GM19025 (cell line): ENCODE results near the gene RAPGEF4.

Experiments used
- ATAC-seq: cut with Tn5 transposase; IDR thresholded peaks from one replicate; pipeline ENCODE4 v1.9.1; 2021; ENCODE audit warnings: mild to moderate bottlenecking, low read depth, moderate library complexity; ENCODE audit not compliant: unreplicated experiment

The RAPGEF4 gene

DNA sequence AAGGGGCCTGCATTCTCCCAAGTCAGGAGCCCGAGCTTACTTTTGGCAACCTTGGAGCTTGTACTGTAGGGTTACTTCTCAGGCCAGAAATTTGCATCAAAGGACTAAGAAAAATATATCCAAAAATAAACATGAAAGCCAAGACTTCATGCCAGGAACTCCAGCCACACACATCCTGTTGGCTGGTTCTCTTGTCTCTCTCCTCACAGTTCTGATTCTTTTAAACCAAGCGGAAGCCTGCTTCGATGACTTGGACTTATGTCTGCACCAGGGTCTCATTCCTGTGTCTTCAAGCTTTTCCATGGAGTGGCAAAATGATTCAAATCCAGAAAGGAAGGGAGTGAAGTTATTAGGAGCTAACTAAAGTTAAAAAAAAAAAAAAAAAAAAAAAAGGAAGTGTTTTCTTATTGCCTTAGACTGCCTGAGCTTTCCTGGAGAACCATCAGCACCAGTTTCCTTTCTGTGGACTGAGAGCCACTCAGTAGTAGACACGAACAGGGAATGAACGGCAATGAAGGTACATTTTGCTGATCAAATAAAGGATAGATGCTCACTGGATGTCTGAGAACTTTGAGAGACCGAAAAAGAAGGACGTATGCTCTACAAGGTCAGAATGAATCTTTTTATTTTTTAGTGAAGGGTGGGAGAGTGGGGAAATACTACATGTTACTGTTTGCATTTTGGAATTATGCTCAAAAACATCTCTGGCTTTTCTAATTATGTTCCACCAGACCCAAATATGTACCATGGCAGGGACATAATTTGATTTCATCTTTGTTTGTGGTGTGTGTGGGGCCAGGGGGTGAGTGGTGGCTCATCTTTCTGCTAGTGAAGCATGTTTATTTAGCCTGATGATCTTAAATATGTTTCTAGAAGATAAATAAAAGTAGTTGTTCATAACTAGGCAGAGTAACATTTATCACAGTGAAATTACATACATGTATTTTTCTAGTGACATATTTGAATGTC is 86.0 kb downstream of the RAPGEF4 start:
- ATAC-seq, result no peak

DNA sequence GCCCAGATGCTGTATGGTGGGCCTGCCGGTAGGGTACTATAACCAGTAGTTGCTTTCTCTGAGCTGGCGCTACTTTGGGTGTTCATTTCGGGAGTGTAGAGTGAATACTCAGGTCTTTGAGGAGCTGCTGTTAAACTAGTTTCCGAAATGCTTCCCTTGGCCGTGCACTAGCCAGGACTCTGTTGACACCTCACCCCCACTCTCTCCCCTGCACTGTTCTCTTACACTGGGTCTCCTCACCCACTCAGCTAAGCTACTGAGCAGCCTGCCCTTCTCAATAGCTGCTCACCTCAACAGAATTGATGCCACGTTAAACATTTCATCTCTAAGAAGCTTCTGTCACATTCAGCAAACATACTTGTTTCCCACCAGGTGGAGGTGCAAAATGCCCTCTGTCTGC is 86.9 kb downstream of the RAPGEF4 start:
- ATAC-seq, result no peak

DNA sequence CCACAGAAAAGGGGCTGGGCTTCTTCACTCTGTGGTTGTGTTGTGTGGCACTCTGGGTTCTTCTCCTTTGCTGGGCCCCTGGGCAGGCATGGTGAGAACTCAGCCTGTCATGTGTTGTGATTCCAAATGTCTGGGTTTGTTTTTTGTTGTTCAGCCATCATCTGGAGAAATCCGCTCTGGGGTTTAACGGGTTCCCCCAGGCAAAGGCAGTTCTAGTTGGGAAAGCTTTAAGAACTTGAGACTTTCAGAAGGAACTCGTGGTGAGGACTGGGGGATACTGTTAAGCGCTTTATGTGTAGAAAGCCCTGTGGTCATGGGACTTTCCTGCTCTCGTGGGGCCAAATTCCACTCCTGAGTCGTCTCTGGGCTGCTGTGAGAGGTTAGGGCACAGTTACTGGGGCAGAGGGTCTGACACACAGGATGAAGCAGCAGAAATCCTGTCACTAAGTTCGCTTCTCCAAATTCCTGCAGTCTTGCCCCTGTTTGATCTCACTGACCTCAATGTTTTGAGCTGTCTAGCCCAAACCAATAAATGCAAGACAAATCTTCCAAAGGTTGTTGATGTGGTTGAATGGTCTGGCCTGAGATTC is 87.7 kb downstream of the RAPGEF4 start:
- ATAC-seq, result no peak

DNA sequence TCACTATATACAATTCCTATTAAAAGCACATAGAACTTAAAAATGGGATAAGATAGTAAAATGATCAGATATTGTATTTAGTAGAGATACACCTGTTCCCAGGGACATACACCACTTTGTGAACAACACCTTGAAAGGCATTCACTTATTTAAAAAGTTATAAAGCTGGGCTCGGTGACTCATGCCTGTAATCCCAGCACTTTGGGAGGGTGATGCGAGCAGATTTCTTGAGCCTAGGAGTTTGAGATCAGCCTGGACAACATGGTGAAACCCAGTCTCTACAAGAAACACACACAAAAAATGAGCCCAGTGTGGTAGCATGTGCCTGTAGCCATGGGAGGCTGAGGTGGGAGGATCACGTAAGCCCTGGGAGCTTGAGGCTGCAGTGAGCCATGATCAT is 90.9 kb downstream of the RAPGEF4 start:
- ATAC-seq, result no peak

DNA sequence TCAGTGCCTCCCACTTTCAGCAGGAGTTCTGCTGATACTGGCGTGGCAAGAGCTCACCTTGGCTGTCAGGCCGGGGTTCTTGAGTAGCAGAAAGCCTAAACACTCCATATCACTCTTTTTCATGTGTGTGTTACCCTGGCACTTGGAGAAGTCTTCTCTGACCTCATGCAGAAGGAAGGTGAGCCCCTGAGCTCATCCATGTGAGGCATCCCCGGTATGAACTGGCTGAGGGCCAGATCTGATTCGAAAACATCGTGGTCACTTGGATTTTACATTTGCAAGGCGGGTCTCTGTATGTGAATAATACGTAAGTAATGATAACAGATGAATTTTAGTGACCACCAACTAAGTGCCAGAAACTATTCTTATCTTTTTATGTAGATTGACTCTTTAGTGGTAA is 93.6 kb downstream of the RAPGEF4 start:
- ATAC-seq, result no peak

DNA sequence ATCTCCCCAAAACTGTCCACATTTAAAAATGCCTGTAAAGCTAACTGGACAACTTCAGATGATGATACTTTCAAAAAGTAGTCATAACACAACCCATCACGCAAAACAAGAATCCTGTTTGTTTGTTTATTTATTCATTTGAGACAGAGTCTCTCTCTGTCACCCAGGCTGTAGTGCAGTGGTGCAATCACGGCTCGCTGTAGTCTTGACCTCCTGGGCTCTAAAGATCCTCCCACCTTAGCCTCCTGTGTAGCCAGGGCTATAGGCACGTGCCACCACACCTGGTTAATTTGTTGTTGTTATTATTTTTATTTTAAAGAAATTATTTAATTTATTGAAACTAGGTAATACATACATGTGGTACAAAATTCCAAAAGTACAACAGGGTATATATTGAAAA is 94.8 kb downstream of the RAPGEF4 start:
- ATAC-seq, result no peak

DNA sequence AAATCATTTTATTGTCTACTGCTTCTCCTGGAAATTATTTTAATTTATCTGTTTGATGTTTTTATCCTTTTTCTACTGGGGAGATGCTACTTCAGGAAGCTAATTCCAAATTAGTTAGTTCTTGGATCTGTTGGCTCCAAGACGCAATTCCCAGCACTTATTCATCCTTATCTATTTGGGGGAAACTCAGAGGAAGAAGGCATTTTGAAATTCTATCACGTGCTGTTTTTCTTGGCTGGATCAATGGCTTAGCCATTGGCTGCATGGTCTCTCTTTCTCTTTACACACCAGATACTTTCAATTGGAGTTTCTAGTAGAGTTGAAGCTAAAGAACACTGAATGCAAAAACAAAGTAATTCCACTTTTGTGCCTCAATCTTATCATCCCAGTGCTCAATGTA is 98.3 kb downstream of the RAPGEF4 start:
- no peak for ATAC-seq

DNA sequence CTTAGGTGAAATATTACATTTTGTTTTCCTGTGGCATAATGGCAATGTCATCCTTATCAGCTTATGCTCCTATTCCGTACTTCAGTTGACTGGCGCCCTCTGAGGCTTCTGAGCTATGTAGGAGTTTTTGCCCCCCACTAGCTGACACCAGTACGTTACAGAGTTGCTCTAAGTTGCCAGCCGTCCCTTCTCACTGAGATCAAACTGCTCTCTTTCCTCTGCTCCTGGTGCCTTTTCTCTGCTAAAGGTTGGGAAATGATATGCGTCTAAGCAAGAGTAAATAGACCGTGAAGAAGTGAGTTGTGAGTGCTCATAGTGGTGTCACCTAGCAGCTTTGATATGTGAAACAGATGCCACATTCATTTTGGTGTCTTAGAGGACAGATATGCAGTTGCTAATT is 99.2 kb downstream of the RAPGEF4 start:
- ATAC-seq, result no peak

DNA sequence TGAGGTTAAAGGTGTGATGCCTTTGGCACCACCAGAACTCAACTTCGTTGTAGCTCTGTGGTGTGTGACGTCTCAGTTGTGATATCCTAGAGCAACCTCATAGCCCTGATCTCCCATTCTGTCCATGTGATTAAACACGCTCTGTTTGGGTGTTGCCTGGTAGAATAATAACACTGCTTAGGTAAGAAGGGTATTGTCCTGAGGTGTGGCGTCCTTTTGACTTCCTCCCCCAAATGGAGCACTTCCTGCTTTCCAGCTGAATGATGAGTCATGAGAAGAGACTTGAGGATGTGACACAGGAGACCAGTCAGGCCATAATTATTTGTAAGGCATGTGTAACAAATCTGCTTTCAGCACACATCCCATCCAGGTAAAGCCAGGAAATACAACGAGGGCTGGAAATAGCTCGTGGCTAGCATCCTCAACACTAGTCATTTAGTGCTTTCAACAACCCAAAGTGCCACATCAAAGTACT is 100.7 kb downstream of the RAPGEF4 start:
- no peak for ATAC-seq

DNA sequence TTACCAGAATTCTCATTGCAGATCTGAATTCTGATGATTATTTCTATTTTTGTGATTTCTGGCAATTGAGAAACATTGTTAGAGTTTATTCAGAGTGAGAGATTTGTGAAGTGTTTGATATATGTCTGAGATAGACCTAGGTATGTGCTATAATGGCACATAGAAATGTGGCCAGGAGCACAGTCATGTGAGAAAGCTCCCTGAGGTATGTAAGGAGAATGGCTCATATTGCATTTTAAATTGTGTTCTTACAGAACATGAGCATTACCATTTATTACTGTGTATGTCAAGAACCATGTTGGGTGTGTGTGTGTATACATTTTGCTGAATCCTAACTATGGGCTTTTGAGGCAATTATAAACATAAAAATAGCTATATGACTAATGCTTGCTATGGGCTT is 101.2 kb downstream of the RAPGEF4 start:
- no peak for ATAC-seq

DNA sequence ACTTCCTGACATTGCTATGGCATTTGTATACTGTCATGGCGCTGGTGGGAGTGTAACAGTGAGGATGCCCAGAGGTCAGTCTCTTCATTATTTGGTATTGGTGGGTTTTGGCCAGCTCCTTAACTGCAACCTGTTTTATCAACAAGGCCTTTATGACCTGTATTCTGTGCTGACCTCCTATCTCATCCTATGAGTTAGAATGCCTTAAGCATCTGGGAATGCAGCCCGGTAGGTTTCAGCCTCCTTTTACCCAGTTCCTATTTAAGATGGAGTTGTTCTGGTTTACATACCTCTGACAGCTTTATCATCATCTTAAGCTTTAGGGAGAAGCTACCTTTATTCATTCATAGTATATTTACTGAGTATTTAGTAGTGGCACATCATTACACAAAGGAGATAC is 103.8 kb downstream of the RAPGEF4 start:
- no peak for ATAC-seq

DNA sequence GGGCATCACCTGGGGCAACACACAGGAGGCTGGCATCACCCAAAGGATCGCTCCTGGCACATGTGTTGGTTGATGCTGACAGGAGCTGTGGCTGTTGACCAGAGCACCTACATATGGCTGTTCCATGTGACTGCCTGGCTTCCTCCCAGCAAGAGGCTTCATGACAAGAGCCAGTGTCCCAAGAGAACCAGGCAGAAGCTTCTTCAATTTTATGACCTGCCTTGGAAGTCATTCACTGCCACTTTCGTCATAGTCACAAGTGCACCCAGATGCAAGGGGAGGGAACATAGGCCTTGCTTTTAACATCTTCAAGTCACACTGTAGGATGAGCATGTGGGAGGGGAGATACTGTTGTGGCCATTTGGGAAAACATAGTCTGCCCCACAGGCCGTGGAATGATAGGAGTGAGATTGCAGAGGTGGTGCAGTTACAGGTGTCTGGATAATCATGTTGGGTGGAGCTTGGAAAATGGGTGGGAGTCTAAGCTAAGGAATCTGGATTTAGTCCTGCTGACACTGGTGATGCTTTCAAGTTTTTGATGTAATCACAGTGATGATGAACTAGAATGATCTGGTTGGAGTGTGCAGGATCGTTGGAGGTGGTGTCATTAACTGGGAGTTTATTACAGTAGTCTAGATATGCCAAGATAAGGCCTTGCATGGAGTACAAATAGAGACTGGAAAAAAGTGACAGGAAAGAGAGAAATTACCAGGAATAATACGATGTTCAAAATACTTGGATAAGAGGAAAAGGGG is 107.0 kb downstream of the RAPGEF4 start:
- no peak for ATAC-seq

DNA sequence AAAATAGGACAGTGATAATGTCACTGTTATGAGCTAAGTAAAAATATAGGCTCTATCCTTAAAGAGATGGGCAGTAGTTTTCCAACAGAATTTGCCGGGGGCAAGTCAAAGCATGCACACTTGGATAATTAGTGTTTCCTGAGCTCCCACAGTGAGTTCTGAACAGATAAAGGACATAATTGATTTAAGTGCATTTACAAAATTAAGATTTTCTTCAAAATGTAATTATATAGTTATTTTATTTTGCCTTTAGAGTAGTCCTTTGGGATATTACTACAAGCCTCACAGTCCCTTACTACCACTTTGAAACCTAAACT is 107.6 kb downstream of the RAPGEF4 start:
- ATAC-seq, result no peak

DNA sequence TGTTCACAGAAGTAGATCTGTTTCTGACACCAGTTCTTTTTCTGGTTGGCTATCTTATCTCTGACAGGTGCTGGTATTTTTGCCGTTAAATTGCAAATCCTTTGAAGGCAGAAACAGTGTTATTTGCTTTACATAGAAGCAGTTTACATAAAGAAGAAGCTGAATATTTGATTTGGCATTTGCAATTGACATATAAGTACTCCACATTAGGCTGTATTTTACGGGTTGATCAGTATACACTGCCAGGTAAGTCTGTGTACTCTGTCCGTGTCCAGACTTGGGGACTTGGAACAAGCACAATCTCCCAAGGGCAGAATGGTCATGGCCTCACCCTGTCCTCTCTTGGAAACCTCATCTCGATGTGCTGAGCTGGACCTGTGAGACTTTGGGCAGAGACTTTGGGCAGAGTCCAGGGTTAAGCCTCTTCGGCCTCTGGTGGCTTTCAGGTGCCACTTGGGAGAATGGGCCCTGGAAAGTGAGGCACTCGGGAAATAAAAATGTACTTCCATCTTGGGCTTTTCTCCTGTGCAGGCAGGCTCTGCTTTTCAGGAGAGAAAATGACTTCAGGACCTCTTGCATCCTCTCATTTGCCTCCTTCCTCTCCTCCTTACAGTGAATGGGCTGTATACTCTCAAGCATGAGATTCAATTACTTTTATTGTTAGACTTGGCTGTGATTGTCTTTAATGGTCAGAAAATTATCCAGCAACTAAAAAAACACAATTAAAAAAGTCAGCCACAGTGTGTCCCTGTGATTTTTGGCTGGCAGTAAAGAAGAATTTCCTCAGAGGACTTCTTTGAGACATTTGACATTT is 108.5 kb downstream of the RAPGEF4 start:
- ATAC-seq, result no peak

DNA sequence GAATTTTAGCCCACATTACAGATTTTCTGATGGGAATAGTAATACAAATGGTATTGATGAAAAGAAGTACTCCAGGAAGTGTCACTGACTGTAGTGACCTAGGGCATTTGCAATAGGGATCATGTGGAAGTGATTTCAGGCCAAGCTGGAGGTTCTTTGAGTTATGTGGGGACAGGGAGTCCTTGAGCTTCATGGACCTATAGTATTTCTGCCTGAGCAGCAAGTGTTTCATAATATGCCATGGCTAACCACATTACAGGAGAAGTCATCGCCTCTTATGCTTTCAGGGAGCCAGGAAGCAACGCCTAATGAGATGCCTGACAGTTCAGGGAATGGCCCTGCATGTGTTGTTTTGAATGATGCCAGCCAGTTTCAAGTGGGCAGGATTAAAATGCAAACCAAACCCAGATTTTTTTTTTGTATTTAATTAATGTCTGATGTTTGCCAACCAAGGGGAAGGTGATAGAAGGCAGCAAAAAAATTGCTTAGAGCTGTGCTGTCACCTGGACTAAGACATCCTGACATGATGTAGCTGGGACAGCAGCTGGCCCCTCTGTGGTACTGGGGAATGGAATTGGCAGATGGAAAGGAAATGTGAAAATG is 109.5 kb downstream of the RAPGEF4 start:
- ATAC-seq, result no peak

DNA sequence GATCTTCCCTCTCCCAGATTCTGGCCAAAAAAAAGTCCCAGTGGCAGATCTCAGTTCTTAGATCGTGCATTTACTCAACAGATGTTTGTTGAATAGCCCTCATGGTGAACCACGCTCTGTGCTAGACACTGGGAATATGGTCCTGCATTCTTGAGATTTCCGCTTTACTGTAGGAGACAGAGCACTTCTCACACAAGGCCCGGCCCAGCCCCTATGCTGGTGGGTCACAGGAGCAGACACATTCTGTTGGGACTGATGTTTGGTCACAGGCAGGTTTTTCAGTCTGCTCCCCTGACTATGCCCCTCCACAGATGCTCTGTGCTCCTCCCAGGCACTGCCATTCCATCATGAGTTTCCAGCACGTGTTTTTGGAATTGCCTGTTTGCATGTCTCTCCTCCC is 110.9 kb downstream of the RAPGEF4 start:
- ATAC-seq, result no peak

DNA sequence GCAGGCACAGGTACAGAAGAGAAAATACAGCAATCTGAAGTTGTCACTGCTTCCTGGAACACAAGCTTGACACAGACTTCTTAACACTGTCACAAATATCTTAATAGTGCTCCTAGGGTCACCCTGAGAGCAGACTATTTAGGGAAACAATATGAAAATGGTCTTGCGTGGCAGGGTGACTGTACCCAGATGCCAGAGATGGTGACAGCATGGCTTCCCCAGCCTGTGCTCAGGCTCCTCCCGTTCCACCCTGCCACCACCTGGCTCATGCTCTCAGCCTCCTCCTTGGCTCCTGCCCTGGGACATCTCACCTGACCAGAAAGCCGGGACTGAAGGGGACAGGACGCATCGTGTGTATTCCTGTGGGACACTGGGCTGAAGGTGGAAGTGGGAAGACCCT is 111.5 kb downstream of the RAPGEF4 start:
- ATAC-seq, result no peak

DNA sequence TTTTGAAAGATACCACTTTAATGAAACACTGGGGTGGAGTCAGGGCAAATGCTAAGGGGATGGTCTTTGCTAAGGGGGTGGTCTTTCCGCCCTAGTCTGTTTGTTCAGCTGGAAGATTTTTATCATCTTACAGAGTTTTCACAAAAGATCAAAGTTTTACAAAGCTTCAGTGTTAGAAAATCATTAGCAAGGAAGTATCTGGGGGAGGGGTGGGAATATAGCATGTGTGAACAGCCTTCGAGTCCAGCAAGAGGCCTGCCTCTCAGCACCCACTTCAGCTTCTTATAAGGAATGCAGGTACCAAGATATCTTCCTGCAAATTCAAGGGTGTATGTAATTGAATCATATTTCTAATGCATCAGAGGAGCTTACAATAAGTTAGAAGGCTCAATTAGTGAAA is 112.9 kb downstream of the RAPGEF4 start:
- ATAC-seq, result no peak

DNA sequence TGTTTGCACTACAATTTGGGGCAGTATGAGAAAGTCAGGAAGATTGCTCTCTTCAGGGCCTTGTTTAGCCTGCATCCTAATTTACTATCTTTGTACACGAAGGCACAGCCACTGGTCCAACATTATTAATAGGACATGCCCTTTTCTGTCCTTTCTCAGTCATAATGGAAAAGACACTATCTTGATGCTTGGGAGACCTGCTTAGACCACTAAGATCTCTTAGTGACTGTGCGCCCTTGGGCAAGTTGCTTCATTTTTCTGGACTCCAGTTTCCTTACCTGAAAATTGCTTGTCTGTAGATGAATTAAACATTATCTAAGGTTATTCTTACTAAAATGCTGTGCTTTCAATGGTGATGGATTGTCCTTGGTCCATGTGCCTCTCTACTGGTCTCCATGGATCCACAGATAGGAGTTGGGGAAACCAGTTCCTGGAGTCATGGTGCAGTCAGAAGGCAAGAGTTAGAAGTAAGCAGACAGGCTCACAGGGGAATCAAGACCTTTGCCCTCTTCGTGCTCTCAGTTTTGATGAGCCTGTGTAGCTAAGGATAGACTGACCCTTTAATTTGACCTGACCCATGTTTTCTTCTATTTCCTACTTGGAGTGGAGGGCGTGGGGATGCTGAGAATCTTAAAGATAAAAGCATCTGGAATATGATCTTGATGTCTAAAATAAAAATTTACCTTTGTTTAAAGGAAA is 114.0 kb downstream of the RAPGEF4 start:
- ATAC-seq, result no peak

DNA sequence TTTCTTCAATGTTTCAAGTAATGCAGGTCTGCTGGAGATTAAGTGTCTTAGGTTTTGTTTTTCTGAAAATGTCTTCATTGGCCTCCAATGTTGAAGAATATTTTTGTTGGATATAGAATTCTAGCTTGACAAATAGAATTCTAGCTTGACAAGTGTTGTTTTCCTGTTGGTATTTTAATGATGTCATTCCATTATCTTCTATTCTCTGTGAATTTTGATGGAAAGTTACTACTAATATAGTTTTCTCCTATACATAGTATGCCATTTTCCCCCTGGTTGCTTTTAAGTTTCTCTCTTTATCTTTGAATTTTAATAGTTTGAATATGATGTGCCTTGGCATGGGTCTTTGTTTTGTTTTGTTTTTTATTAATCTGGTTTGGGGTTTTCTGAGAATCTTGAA is 119.9 kb downstream of the RAPGEF4 start:
- no peak for ATAC-seq
